GM23248 (cell line): ENCODE results near the gene TRIM68. TPM values are rescaled to one million over a fixed set of nuclear protein-coding genes. Genes with fewer than 3 reads are reported as not detected.
A peak's percentile ranks its signal among the peaks of the same experiment; 100 is the strongest.

Experiments used
- DNase-seq: peaks from one replicate; pipeline ENCODE4 v3.0.0-alpha.2; 2015
- H2AFZ ChIP-seq: fragments of 200-600 bp; sonication (generic); 2 replicates; pipeline ENCODE4 v1.6.1; 2016; ENCODE audit warnings: antibody characterized with exemption
- H3F3A ChIP-seq: fragments of 200-600 bp; sonication (generic); 2 replicates; pipeline ENCODE4 v1.6.1; 2016; ENCODE audit warnings: mild to moderate bottlenecking, antibody characterized with exemption, mixed run types; ENCODE audit not compliant: insufficient read depth
- H3K27ac ChIP-seq: fragments of 200-600 bp; sonication (generic); 2 replicates; pipeline ENCODE4 v1.5.1; 2016; ENCODE audit warnings: mild to moderate bottlenecking
- H3K27me3 ChIP-seq: fragments of 200-600 bp; sonication (generic); replicated peaks from 2 replicates; pipeline ENCODE4 v1.6.1; 2016; ENCODE audit warnings: mild to moderate bottlenecking; ENCODE audit not compliant: insufficient read depth
- H3K36me3 ChIP-seq: fragments of 200-600 bp; sonication (generic); 2 replicates; pipeline ENCODE4 v1.6.1; 2016; ENCODE audit warnings: low read depth, mild to moderate bottlenecking
- H3K4me1 ChIP-seq: fragments of 200-600 bp; sonication (generic); 2 replicates; pipeline ENCODE4 v1.6.1; 2016; ENCODE audit warnings: mild to moderate bottlenecking; ENCODE audit not compliant: insufficient read depth
- H3K4me2 ChIP-seq: fragments of 200-600 bp; sonication (generic); one replicate; pipeline ENCODE4 v1.6.1; 2016; ENCODE audit warnings: mild to moderate bottlenecking; ENCODE audit not compliant: unreplicated experiment
- H3K4me3 ChIP-seq: fragments of 200-600 bp; sonication (generic); 2 replicates; pipeline ENCODE4 v1.5.1; 2016; ENCODE audit warnings: mild to moderate bottlenecking
- H3K79me2 ChIP-seq: fragments of 200-600 bp; sonication (generic); 2 replicates; pipeline ENCODE4 v1.6.1; 2016; ENCODE audit warnings: mild to moderate bottlenecking; ENCODE audit not compliant: insufficient read depth
- H3K9ac ChIP-seq: fragments of 200-600 bp; sonication (generic); 2 replicates; pipeline ENCODE4 v1.6.1; 2016; ENCODE audit warnings: mild to moderate bottlenecking
- H3K9me2 ChIP-seq: fragments of 200-600 bp; sonication (generic); 2 replicates; pipeline ENCODE4 v1.6.1; 2016; ENCODE audit warnings: mixed run types, mild to moderate bottlenecking, moderate library complexity; ENCODE audit not compliant: insufficient read depth
- H3K9me3 ChIP-seq: fragments of 200-600 bp; sonication (generic); one replicate; pipeline ENCODE4 v1.6.1; 2017; ENCODE audit warnings: low read depth
- H4K20me1 ChIP-seq: fragments of 200-600 bp; sonication (generic); 2 replicates; pipeline ENCODE4 v1.6.0; 2016; ENCODE audit not compliant: insufficient read depth
- EZH2 ChIP-seq: fragments of 200-600 bp; sonication (generic); IDR thresholded peaks from 2 replicates; pipeline ENCODE4 v1.6.1; 2018; ENCODE audit warnings: antibody characterized with exemption, mild to moderate bottlenecking; ENCODE audit not compliant: insufficient read depth, poor library complexity, severe bottlenecking
- EZH2phosphoT487 ChIP-seq: fragments of 200-600 bp; sonication (generic); IDR thresholded peaks from 2 replicates; pipeline ENCODE4 v1.6.1; 2018; ENCODE audit warnings: antibody characterized with exemption, moderate library complexity, mild to moderate bottlenecking, low read depth; ENCODE audit not compliant: insufficient read depth
- WGBS, 2 experiments: methylation state at CpG; one replicate each; pipeline ENCODE4 v1.1.6; 2015 to 2017; ENCODE audit warnings: low lambda C conversion rate in 2 of 2, low coverage in 1 of 2; ENCODE audit errors: missing lambda C conversion rate in 2 of 2; 5-methylcytosine and 5-hydroxymethylcytosine counted together
- in situ Hi-C: fragments of 300-500 bp; cut with MboI; formaldehyde crosslinking; loops from 2 replicates; pipeline ENCODE4 v1.15.0; 2020
- polyA plus RNA-seq: library from polyadenylated mRNA; unstranded; fragments of >200 nt; fragmentation: Nextera tagmentation; extraction: Ambion mirVana; gene quantifications from 2 replicates; pipeline ENCODE4 v1.2.1, GENCODE V29; 2016
- total RNA-seq: library from RNA; depleted of rRNA; stranded (reverse); fragments of >200 nt; shearing (Covaris generic); gene quantifications from 2 replicates; pipeline ENCODE4 v1.2.3, GENCODE V29; 2014; rRNA removed

TRIM68 gene
- total and polyA plus RNA-seq, 2 experiments from 2014 or later: 5.1 to 15.2 TPM

DNA sequence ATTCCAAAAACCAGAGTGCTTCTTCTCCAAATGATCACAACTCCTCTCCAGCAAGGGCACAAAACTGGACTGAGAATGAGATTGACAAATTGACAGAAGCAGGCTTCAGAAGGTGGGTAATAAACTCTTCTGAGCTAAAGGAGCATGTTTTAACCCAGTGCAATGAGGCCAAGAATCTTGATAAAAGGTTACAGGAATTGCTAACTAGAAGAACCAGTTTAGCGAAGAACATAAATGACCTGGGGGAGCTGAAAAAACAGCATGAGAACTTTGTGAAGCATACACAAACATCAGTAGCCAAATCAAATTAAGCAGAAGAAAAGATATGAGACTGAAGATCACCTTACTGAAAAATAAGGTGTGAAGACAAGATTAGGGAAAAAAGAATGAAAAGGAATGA lies 47.6 kb downstream of the TRIM68 start:
- H3K9me2 ChIP-seq: no peaks in the 10 kb centered on the region
- H3K9me3 ChIP-seq: no peaks in the 10 kb centered on the region
- no peak for DNase-seq
- no peaks in the 10 kb centered on the region for H3K36me3 ChIP-seq
- WGBS, 2 experiments: 67 to 78% methylated on average over 1 of the region's 1 CpG
- H3K4me2 ChIP-seq: no peak overlapping the region
- H3K79me2 ChIP-seq: no peaks in the 10 kb centered on the region
- no peak for TF ChIP-seq EZH2
- no peak for TF ChIP-seq EZH2phosphoT487
- H3F3A ChIP-seq: no peaks in the 10 kb centered on the region
- H4K20me1 ChIP-seq: no peaks in the 10 kb centered on the region
- no peak overlapping the region for H2AFZ ChIP-seq
- H3K27me3 ChIP-seq: no peaks in the 10 kb centered on the region
- H3K27ac ChIP-seq: no peak overlapping the region
- H3K4me3 ChIP-seq: no peak overlapping the region
- H3K9ac ChIP-seq: no peak overlapping the region
- no peaks in the 10 kb centered on the region for H3K4me1 ChIP-seq
- in situ Hi-C loops: no loop called here

DNA sequence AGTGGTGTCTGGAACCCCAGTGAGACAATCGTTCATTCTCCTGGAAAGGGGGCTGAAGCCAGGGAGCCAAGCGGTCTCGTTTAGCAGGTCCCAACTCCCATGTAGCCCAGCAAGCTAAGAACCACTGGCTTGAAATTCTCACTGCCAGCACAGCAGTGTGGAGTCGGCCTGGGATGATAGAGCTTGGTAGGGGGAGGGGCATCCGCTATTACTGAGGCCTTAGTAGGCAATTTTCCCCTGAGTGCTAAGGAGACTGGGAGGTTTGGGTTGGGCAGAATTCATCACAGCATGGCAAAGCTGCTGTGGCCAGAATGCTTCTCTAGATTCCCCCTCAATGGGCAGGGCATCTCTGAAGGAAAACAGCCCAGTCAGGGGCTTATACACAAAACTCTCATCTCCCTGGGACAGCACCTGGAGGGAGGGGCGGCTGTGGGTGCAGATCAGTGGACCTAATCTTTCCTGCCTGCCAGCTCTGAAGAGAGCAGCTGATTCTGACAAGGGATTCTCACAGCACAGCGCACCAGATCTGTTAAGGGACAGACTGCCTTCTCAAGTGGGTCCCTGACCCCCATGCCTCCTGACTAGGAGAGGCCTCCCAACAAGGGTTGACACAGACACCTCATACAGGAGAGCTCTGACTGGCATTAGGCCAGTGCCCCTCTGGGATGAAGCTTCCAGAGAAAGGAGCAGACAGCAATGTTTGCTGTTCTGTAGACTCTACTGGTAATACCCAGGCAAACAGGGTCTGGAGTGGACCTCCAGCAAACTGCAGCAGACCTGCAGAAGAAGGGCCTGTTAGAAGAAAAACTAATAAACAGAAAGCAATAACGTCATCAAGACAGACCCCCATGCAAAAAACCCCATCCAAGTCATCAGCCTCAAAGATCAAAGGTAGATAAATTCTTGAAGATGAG lies 48.2 kb downstream of the TRIM68 start:
- TF ChIP-seq EZH2phosphoT487 (no peak), EZH2 (no peak)
- 23 to 28% methylated on average over 8 of the region's 8 CpGs for WGBS, 2 experiments
- H3K27me3 ChIP-seq: no peaks in the 10 kb centered on the region
- no peak overlapping the region for H3K9ac ChIP-seq
- H3K79me2 ChIP-seq: no peaks in the 10 kb centered on the region
- no peak overlapping the region for H3K27ac ChIP-seq
- H3K36me3 ChIP-seq: no peaks in the 10 kb centered on the region
- H3K4me1 ChIP-seq: no peaks in the 10 kb centered on the region
- no peak for DNase-seq
- no peaks in the 10 kb centered on the region for H3K9me3 ChIP-seq
- no peaks in the 10 kb centered on the region for H4K20me1 ChIP-seq
- H3K4me3 ChIP-seq: no peak overlapping the region
- no peak overlapping the region for H3K4me2 ChIP-seq
- no peak overlapping the region for H2AFZ ChIP-seq
- H3K9me2 ChIP-seq: no peaks in the 10 kb centered on the region
- in situ Hi-C loops: no loop called here
- H3F3A ChIP-seq: no peaks in the 10 kb centered on the region

DNA sequence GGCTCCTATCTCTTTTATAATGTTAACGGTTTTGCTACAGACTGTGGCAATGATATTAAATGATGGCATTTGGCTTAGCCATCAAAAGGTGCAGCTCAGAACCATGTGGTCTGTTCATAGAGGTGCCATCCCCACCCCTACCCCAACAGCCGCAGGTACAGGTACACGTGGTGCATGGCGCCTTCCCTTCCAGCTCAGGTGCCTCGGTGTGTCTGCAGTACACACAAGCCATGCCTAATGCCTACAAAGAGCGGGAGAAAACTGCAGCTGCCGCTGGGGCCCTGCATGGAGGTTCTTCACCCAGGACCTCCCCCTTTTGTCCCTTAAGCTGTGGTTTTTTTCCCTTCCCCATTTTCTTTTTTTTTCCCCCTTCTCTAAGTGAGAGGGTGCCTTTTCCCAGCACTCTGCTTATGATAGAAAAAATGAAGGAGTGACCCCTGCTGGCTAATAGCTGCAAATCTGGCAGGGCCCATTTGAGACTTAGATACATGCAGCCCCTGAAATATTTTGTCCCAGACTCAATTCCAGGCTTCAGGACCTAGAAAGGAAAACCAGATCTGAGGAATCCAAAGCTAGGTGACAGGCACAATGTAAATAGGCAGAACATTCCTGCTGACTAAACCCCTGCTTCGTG lies 56.6 kb downstream of the TRIM68 start:
- H3K9me3 ChIP-seq: no peaks in the 10 kb centered on the region
- peak; percentile 43 for DNase-seq
- H3K36me3 ChIP-seq: no peaks in the 10 kb centered on the region
- no peak overlapping the region for H2AFZ ChIP-seq
- no peaks in the 10 kb centered on the region for H3K79me2 ChIP-seq
- no peaks in the 10 kb centered on the region for H4K20me1 ChIP-seq
- TF ChIP-seq EZH2 (no peak), EZH2phosphoT487 (no peak)
- no peaks in the 10 kb centered on the region for H3K9me2 ChIP-seq
- no peak overlapping the region for H3K4me2 ChIP-seq
- no peaks in the 10 kb centered on the region for H3K27me3 ChIP-seq
- H3F3A ChIP-seq: no peaks in the 10 kb centered on the region
- H3K4me3 ChIP-seq: no peak overlapping the region
- 33 to 49% methylated on average over 8 of the region's 8 CpGs for WGBS, 2 experiments
- in situ Hi-C loops: no loop called here
- no peaks in the 10 kb centered on the region for H3K4me1 ChIP-seq
- no peak overlapping the region for H3K27ac ChIP-seq
- H3K9ac ChIP-seq: no peak overlapping the region

Other genes starting within 250 kb of the TRIM68 start
- gene OR52B4, start 239.8 kb downstream of the TRIM68 start, total RNA-seq: not detected in 2 replicates
- gene OR52B4, start 239.8 kb downstream of the TRIM68 start, polyA plus RNA-seq: not detected in 2 replicates
- 9.5 and 11.6 TPM in 2 replicates for gene TRIM21, start 214.5 kb downstream of the TRIM68 start, total RNA-seq
- gene TRIM21, start 214.5 kb downstream of the TRIM68 start, polyA plus RNA-seq: 11.2 and 12.9 TPM in 2 replicates
- gene OR52K2, start 158.9 kb downstream of the TRIM68 start, total RNA-seq: not detected in 2 replicates
- not detected in 2 replicates for gene OR52K2, start 158.9 kb downstream of the TRIM68 start, polyA plus RNA-seq
- not detected in 2 replicates for gene OR52K1, start 125.6 kb downstream of the TRIM68 start, total RNA-seq
- gene OR52K1, start 125.6 kb downstream of the TRIM68 start, polyA plus RNA-seq: not detected in 2 replicates
- gene OR52M1, start 63.0 kb downstream of the TRIM68 start, total RNA-seq: not detected in 2 replicates
- not detected in 2 replicates for gene OR52M1, start 63.0 kb downstream of the TRIM68 start, polyA plus RNA-seq
- not detected in 2 replicates for gene OR52I2, start 26.5 kb downstream of the TRIM68 start, total RNA-seq
- gene OR52I2, start 26.5 kb downstream of the TRIM68 start, polyA plus RNA-seq: not detected in 2 replicates
- gene OR52I1, start 14.2 kb downstream of the TRIM68 start, total RNA-seq: not detected in 2 replicates
- gene OR52I1, start 14.2 kb downstream of the TRIM68 start, polyA plus RNA-seq: not detected in 2 replicates
- gene OR51D1, start 29.2 kb upstream of the TRIM68 start, total RNA-seq: not detected in 2 replicates
- gene OR51D1, start 29.2 kb upstream of the TRIM68 start, polyA plus RNA-seq: not detected in 2 replicates
- not detected in 2 replicates for gene OR51E1, start 35.8 kb upstream of the TRIM68 start, total RNA-seq
- gene OR51E1, start 35.8 kb upstream of the TRIM68 start, polyA plus RNA-seq: not detected in 2 replicates
- gene OR51E2, start 89.6 kb upstream of the TRIM68 start, total RNA-seq: not detected in 2 replicates
- not detected in 2 replicates for gene OR51E2, start 89.6 kb upstream of the TRIM68 start, polyA plus RNA-seq
- not detected in 2 replicates for gene MMP26, start 96.6 kb upstream of the TRIM68 start, total RNA-seq
- not detected in 2 replicates for gene MMP26, start 96.6 kb upstream of the TRIM68 start, polyA plus RNA-seq
- gene OR51F1, start 161.7 kb upstream of the TRIM68 start, total RNA-seq: not detected in 2 replicates
- not detected in 2 replicates for gene OR51F1, start 161.7 kb upstream of the TRIM68 start, polyA plus RNA-seq
- not detected in 2 replicates for gene OR52R1, start 196.1 kb upstream of the TRIM68 start, total RNA-seq
- not detected in 2 replicates for gene OR52R1, start 196.1 kb upstream of the TRIM68 start, polyA plus RNA-seq
- not detected in 2 replicates for gene OR51F2, start 213.1 kb upstream of the TRIM68 start, total RNA-seq
- gene OR51F2, start 213.1 kb upstream of the TRIM68 start, polyA plus RNA-seq: not detected in 2 replicates
- gene OR51S1, start 241.0 kb upstream of the TRIM68 start, total RNA-seq: not detected in 2 replicates
- gene OR51S1, start 241.0 kb upstream of the TRIM68 start, polyA plus RNA-seq: not detected in 2 replicates